Fibroblast of upper back skin (primary cell): ENCODE results near the gene SERTAD3.
"Not testable (repeated sequence)": the region's sequence is repeated elsewhere in the genome, so short reads cannot be mapped to it uniquely, and the experiment has no call there.

Source experiments
- DNase-seq: peaks from one replicate; pipeline ENCODE4 v3.0.0-alpha.2; 2013

SERTAD3 gene

GRCh38 chr19:40424637-40425449 is 19.3 kb downstream of the SERTAD3 start:
- DNase-seq: peak; percentile 24

- no peak for DNase-seq
Observed at GRCh38 chr19:40423938-40424337, 20.2 kb downstream of the SERTAD3 start.

- DNase-seq: no peak
Observed at GRCh38 chr19:40422748-40423566, 21.2 kb downstream of the SERTAD3 start.

- no peak for DNase-seq
Observed at GRCh38 chr19:40421993-40422747, 22.0 kb downstream of the SERTAD3 start.

GRCh38 chr19:40420766-40421765 is 23.1 kb downstream of the SERTAD3 start:
- peak; percentile 88 for DNase-seq

- no peak for DNase-seq
Observed at GRCh38 chr19:40420451-40420765, 23.7 kb downstream of the SERTAD3 start.

- DNase-seq: no peak
Observed at GRCh38 chr19:40419780-40420179, 24.4 kb downstream of the SERTAD3 start.

GRCh38 chr19:40419066-40419612 is 25.0 kb downstream of the SERTAD3 start:
- DNase-seq: no peak

- no peak for DNase-seq
Observed at GRCh38 chr19:40418040-40418439, 26.1 kb downstream of the SERTAD3 start.

- DNase-seq: no peak
Observed at GRCh38 chr19:40417643-40417981, 26.5 kb downstream of the SERTAD3 start.

- peak; percentile 9 for DNase-seq
Observed at GRCh38 chr19:40416918-40417642, 27.1 kb downstream of the SERTAD3 start.

GRCh38 chr19:40415768-40416167 is 28.4 kb downstream of the SERTAD3 start:
- DNase-seq: no peak

GRCh38 chr19:40414542-40415535 is 29.3 kb downstream of the SERTAD3 start:
- DNase-seq: no peak

GRCh38 chr19:40413291-40413845 is 30.8 kb downstream of the SERTAD3 start, which contains the start of gene PRX:
TSS of gene PRX (minus strand) at chr19:40413378. CDS start at chr19:40407932, 5,446 bp downstream.
- no peak for DNase-seq

- DNase-seq: no peak
Observed at GRCh38 chr19:40412866-40413265, 31.3 kb downstream of the SERTAD3 start.

GRCh38 chr19:40411958-40412499 is 32.1 kb downstream of the SERTAD3 start:
- no peak for DNase-seq

GRCh38 chr19:40411125-40411842 is 32.9 kb downstream of the SERTAD3 start:
- no peak for DNase-seq

GRCh38 chr19:40410030-40410389 is 34.1 kb downstream of the SERTAD3 start:
- DNase-seq: no peak

- not testable (repeated sequence) for DNase-seq
Observed at GRCh38 chr19:40408598-40408925, 35.6 kb downstream of the SERTAD3 start.
